H9 (cell line): ENCODE data around the gene B4GALNT2. TPM values are rescaled to one million over a fixed set of nuclear protein-coding genes. Genes with fewer than 3 reads are reported as not detected.

Experiments
- DNase-seq: peaks from one replicate; pipeline ENCODE4 v3.0.0-alpha.2; 2017
- H2AFZ ChIP-seq: one replicate; pipeline ENCODE4 v1.6.1; 2013; ENCODE audit warnings: mild to moderate bottlenecking, low read length, control low read depth, moderate library complexity
- H2AK5ac ChIP-seq: 2 replicates; pipeline ENCODE4 v1.6.1; 2013; ENCODE audit warnings: low read length, control low read depth, mixed read lengths; ENCODE audit not compliant: insufficient read length
- H2BK120ac ChIP-seq: one replicate; pipeline ENCODE4 v1.6.1; 2013; ENCODE audit warnings: low read depth, mild to moderate bottlenecking, low read length, control low read depth, inconsistent platforms; ENCODE audit not compliant: poor library complexity, severe bottlenecking
- H2BK12ac ChIP-seq: 2 replicates; pipeline ENCODE4 v1.6.1; 2013; ENCODE audit warnings: low read length, control low read depth, mixed read lengths, low read depth; ENCODE audit not compliant: insufficient read length
- H2BK15ac ChIP-seq: 2 replicates; pipeline ENCODE4 v1.6.1; 2013; ENCODE audit warnings: low read depth, low read length, control low read depth
- H2BK20ac ChIP-seq: one replicate; pipeline ENCODE4 v1.6.1; 2013; ENCODE audit warnings: low read depth, mild to moderate bottlenecking, low read length, control low read depth, inconsistent platforms; ENCODE audit not compliant: poor library complexity, severe bottlenecking
- H2BK5ac ChIP-seq: 2 replicates; pipeline ENCODE4 v1.6.1; 2013; ENCODE audit warnings: low read length, control low read depth, mixed read lengths; ENCODE audit not compliant: insufficient read length
- H3K14ac ChIP-seq: 2 replicates; pipeline ENCODE4 v1.6.1; 2013; ENCODE audit warnings: low read length, control low read depth; ENCODE audit not compliant: insufficient read depth
- H3K18ac ChIP-seq: 2 replicates; pipeline ENCODE4 v1.6.1; 2013; ENCODE audit warnings: low read depth, mild to moderate bottlenecking, mixed read lengths, low read length, control low read depth; ENCODE audit not compliant: insufficient read length
- H3K23ac ChIP-seq: 2 replicates; pipeline ENCODE4 v1.6.1; 2013; ENCODE audit warnings: low read length, control low read depth, mixed read lengths, low read depth; ENCODE audit not compliant: insufficient read length
- H3K23me2 ChIP-seq: 2 replicates; pipeline ENCODE4 v1.6.1; 2013; ENCODE audit warnings: low read depth, mild to moderate bottlenecking, mixed read lengths, low read length, control low read depth; ENCODE audit not compliant: insufficient read length, poor library complexity, severe bottlenecking
- H3K27ac ChIP-seq: 2 replicates; pipeline ENCODE4 v1.5.1; 2013; ENCODE audit warnings: low read length, control low read depth, mixed read lengths, low read depth; ENCODE audit not compliant: insufficient read length
- H3K27me3 ChIP-seq: 2 replicates; pipeline ENCODE4 v1.6.1; 2013; ENCODE audit warnings: low read length, control low read depth, inconsistent platforms; ENCODE audit not compliant: insufficient read depth
- H3K4ac ChIP-seq: 2 replicates; pipeline ENCODE4 v1.6.1; 2013; ENCODE audit warnings: low read depth, mild to moderate bottlenecking, control low read depth, inconsistent platforms, low read length, moderate library complexity
- H3K4me1 ChIP-seq: 2 replicates; pipeline ENCODE4 v1.6.1; 2013; ENCODE audit warnings: low read length, control low read depth, inconsistent platforms; ENCODE audit not compliant: insufficient read depth
- H3K4me2 ChIP-seq: 2 replicates; pipeline ENCODE4 v1.6.1; 2013; ENCODE audit warnings: low read length, control low read depth, mixed read lengths; ENCODE audit not compliant: insufficient read length, insufficient read depth
- H3K56ac ChIP-seq: 2 replicates; pipeline ENCODE4 v1.6.1; 2013; ENCODE audit warnings: low read depth, mild to moderate bottlenecking, mixed read lengths, low read length, control low read depth; ENCODE audit not compliant: insufficient read length
- H3K79me1 ChIP-seq: 2 replicates; pipeline ENCODE4 v1.6.1; 2013; ENCODE audit warnings: low read depth, mild to moderate bottlenecking, moderate library complexity, low read length, control low read depth, inconsistent platforms; ENCODE audit not compliant: insufficient read depth, poor library complexity, severe bottlenecking
- H3K79me2 ChIP-seq: 2 replicates; pipeline ENCODE4 v1.6.1; 2013; ENCODE audit warnings: low read length, control low read depth, inconsistent platforms; ENCODE audit not compliant: insufficient read depth
- H3K9ac ChIP-seq: 2 replicates; pipeline ENCODE4 v1.6.1; 2013; ENCODE audit warnings: low read length, control low read depth, mixed read lengths; ENCODE audit not compliant: insufficient read length; ENCODE audit errors: extremely low read depth
- H3K9me3 ChIP-seq: one replicate; pipeline ENCODE4 v1.6.1; 2013; ENCODE audit warnings: low read depth, low read length, inconsistent platforms; ENCODE audit not compliant: control insufficient read depth
- H3T11ph ChIP-seq: one replicate; pipeline ENCODE4 v1.6.1; 2013; ENCODE audit warnings: mild to moderate bottlenecking, low read length, control low read depth, inconsistent platforms
- H4K20me1 ChIP-seq: one replicate; pipeline ENCODE4 v1.6.1; 2013; ENCODE audit not compliant: control insufficient read depth, insufficient read length, insufficient read depth
- H4K5ac ChIP-seq: 2 replicates; pipeline ENCODE4 v1.6.1; 2013; ENCODE audit warnings: low read depth, mild to moderate bottlenecking, mixed read lengths, low read length, control low read depth; ENCODE audit not compliant: insufficient read length
- H4K8ac ChIP-seq: replicated peaks from 2 replicates; pipeline ENCODE4 v1.6.1; 2013; ENCODE audit warnings: low read length, control low read depth, mixed read lengths, low read depth; ENCODE audit not compliant: insufficient read length
- H4K91ac ChIP-seq: 2 replicates; pipeline ENCODE4 v1.6.1; 2013; ENCODE audit warnings: low read depth, mild to moderate bottlenecking, moderate library complexity, mixed read lengths, low read length, control low read depth; ENCODE audit not compliant: insufficient read length
- H3K27ac Mint-ChIP-seq, 3 experiments: 2 replicates in 2 of 3; 3 replicates in 1 of 3; pipeline ENCODE4 v1.8.0; 2020 to 2021; ENCODE audit warnings: mixed read lengths in 3 of 3, mild to moderate bottlenecking in 1 of 3, moderate library complexity in 1 of 3
- H3K27me3 Mint-ChIP-seq: 2 replicates; pipeline ENCODE4 v1.8.0; 2021; ENCODE audit warnings: low read depth, mild to moderate bottlenecking, moderate library complexity, mixed read lengths
- H3K36me3 Mint-ChIP-seq, 3 experiments: 2 replicates in 2 of 3; 3 replicates in 1 of 3; pipeline ENCODE4 v1.8.0; 2020 to 2021; ENCODE audit warnings: low read depth in 3 of 3, mixed read lengths in 3 of 3; ENCODE audit not compliant: insufficient read depth in 1 of 3
- H3K4me1 Mint-ChIP-seq, 2 experiments: 2 replicates each; pipeline ENCODE4 v1.8.0; 2020; ENCODE audit warnings: mixed read lengths in 2 of 2
- H3K4me3 Mint-ChIP-seq, 2 experiments: 2 replicates in 1 of 2; 3 replicates in 1 of 2; pipeline ENCODE4 v1.8.0; 2020 to 2021; ENCODE audit warnings: mild to moderate bottlenecking in 2 of 2, mixed read lengths in 2 of 2, moderate library complexity in 1 of 2
- H3K9me3 Mint-ChIP-seq, 2 experiments: 2 replicates in 1 of 2; 3 replicates in 1 of 2; pipeline ENCODE4 v1.8.0; 2020; ENCODE audit warnings: mild to moderate bottlenecking in 2 of 2, mixed read lengths in 2 of 2, moderate library complexity in 1 of 2
- CTCF ChIP-seq: fragments of 200-600 bp; sonication (generic); conservative IDR thresholded peaks from 3 replicates; pipeline ENCODE4 v1.8.0; 2021; ENCODE audit warnings: antibody characterized with exemption, mild to moderate bottlenecking
- WGBS: extraction: QIAGEN DNeasy Blood & Tissue Kit; methylation state at CpG from one replicate; pipeline ENCODE4 v1.1.7; 2013; ENCODE audit warnings: missing lambda C conversion rate, low lambda C conversion rate, mixed read lengths; ENCODE audit not compliant: insufficient read length; ENCODE audit errors: extremely low coverage; 5-methylcytosine and 5-hydroxymethylcytosine counted together
- total RNA-seq: library from RNA; stranded (reverse); gene quantifications from 2 replicates; pipeline ENCODE4 v1.2.1, GENCODE V29; 2021

The B4GALNT2 gene
- total RNA-seq, 1 experiment from 2014 or later: not detected

DNA sequence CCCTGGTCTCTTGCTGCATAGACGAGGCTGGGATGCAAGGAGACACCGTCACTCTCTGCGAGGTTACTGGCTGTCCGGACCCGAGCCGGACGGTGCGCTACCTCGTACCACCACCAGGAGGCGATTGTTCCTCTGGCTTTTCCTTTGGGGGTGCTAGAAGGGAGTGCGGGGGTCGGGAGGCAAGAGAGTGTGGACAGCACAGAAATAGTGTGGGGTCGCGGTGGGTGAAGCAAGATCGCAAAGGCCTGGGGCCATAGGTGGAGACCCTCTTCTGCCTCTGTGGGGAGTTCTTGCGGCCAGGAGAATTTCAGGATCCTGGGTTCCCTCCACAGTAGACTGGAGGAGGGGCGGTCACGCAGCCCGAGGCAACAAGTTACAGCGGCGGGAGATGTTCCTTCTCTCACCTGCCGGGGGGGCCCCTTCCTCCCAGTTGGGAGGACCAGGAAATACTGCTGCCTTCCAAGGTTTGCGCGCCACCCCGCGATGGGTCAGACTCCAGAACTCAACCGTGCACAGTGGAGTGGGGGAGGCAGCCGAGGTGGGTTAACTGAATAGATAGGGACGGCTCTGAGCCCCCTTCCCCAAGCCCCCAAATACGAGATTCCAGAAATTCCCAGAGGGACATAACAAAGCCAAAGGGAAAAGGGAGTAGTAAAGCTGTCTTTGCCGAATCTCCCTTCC is 91.1 kb downstream of the B4GALNT2 start:
- H2BK5ac ChIP-seq: no peak overlapping the region
- H4K91ac ChIP-seq: no peak overlapping the region
- H3T11ph ChIP-seq: no peak overlapping the region
- H3K27me3 ChIP-seq: peaks cover 14% of the 10 kb centered on the region; the same call in 1 of the 2 replicates
- no peak overlapping the region for H3K18ac ChIP-seq
- Mint-ChIP-seq H3K9me3 (no peaks in the 10 kb centered on the region), H3K27me3 (peaks cover 80% of the 10 kb centered on the region), H3K27ac (no peak overlapping the region; a peak in 1 of 7 replicates), H3K4me3 (peak overlapping the region; percentile 65 to 82), H3K36me3 (no peaks in the 10 kb centered on the region), H3K4me1 (peaks cover 24% of the 10 kb centered on the region in 2 experiments)
- H3K27ac ChIP-seq: no peak overlapping the region
- no peak overlapping the region for H3K14ac ChIP-seq
- no peak overlapping the region for H2AK5ac ChIP-seq
- peak overlapping the region; percentile 62 for H3K4me2 ChIP-seq
- peaks cover 8% of the 10 kb centered on the region for H3K23me2 ChIP-seq
- DNase-seq: peak; percentile 90
- no CpG with 5 or more reads among the region's 31 CpGs for WGBS
- no peak overlapping the region for H2BK15ac ChIP-seq
- H2BK20ac ChIP-seq: no peak overlapping the region
- no peaks in the 10 kb centered on the region for H3K9me3 ChIP-seq
- H3K56ac ChIP-seq: no peak overlapping the region
- H2AFZ ChIP-seq: no peak overlapping the region
- H3K79me1 ChIP-seq: no peaks in the 10 kb centered on the region
- no peak overlapping the region for H2BK120ac ChIP-seq
- no peak overlapping the region for H4K5ac ChIP-seq
- TF ChIP-seq CTCF: peak; percentile 88
- no peaks in the 10 kb centered on the region for H3K4me1 ChIP-seq
- no peak overlapping the region for H2BK12ac ChIP-seq
- no peak overlapping the region for H3K4ac ChIP-seq
- no peaks in the 10 kb centered on the region for H3K79me2 ChIP-seq
- no peak overlapping the region for H4K8ac ChIP-seq
- no peak overlapping the region for H3K9ac ChIP-seq
- H3K23ac ChIP-seq: no peak overlapping the region
- H4K20me1 ChIP-seq: no peaks in the 10 kb centered on the region
